GM12878 (cell line): Measurements from ENCODE around the gene EHBP1L1. TPM values are rescaled to one million over a fixed set of nuclear protein-coding genes. Genes with fewer than 3 reads are reported as not detected.

Source experiments
- ATAC-seq: fragments of 200-7000 bp; cut with Tn5 transposase; 3 replicates; pipeline ENCODE4 v1.9.1; 2020; ENCODE audit warnings: mild to moderate bottlenecking, moderate library complexity
- BruUV-seq: library from RNA; stranded (reverse); fragments of 400-500 nt; replicated peaks from 2 replicates; lab custom pipeline; 2021; lab: Mats Ljungman, UMichigan
- CTCF ChIA-PET: fragments of 300-600 bp; sonication (Branson Sonifier 250); formaldehyde crosslinking; extraction: SDS; loops from one replicate; lab custom pipeline; 2021; ENCODE audit warnings: inconsistent platforms; lab: Yijun Ruan, JAX
- POLR2A ChIA-PET: fragments of 350-600 bp; formaldehyde crosslinking; extraction: SDS; loops from one replicate; lab custom pipeline; 2021; ENCODE audit warnings: inconsistent platforms; lab: Charles Lee
- RAD21 ChIA-PET: fragments of 300-600 bp; sonication (Branson Sonifier 250); formaldehyde crosslinking; loops from one replicate; lab custom pipeline; 2023; ENCODE audit warnings: antibody characterized with exemption; ENCODE audit not compliant: unreplicated experiment; lab: Charles Lee
- SMC1A ChIA-PET: fragments of 300-600 bp; sonication (Branson Sonifier 250); formaldehyde crosslinking; loops from one replicate; lab custom pipeline; 2023; ENCODE audit not compliant: unreplicated experiment, uncharacterized antibody; lab: Charles Lee
- DNase-seq: peaks from one replicate; pipeline ENCODE4 v3.0.0-alpha.2; 2011; ENCODE audit warnings: low read depth, low spot score
- FAIRE-seq: peaks from 3 replicates; lab custom pipeline; 2011; peaks lifted over from hg19 to GRCh38; lab: Jason Lieb, UNC
- H2AFZ ChIP-seq: 2 replicates; pipeline ENCODE4 v1.6.0; 2011; ENCODE audit warnings: low read depth, low read length, control low read depth; ENCODE audit not compliant: control insufficient read depth
- H3K27ac ChIP-seq: 2 replicates; pipeline ENCODE4 v1.5.1; 2011; ENCODE audit warnings: control low read depth; ENCODE audit not compliant: control insufficient read depth, insufficient read depth
- H3K27me3 ChIP-seq, 2 experiments: replicated peaks in 1 of 2; 2 replicates each; pipeline versions ENCODE4 v1.6.0 to v1.6.1; 2011; ENCODE audit warnings: low read length in 1 of 2; ENCODE audit not compliant: control insufficient read depth in 2 of 2, insufficient read depth in 2 of 2
- H3K36me3 ChIP-seq, 2 experiments: 2 replicates each; pipeline ENCODE4 v1.5.1; 2011; ENCODE audit warnings: low read length in 1 of 2; ENCODE audit not compliant: control insufficient read depth in 2 of 2, insufficient read depth in 2 of 2
- H3K4me1 ChIP-seq: 2 replicates; pipeline ENCODE4 v1.6.1; 2011; ENCODE audit warnings: mild to moderate bottlenecking, low read length, moderate library complexity, mixed read lengths; ENCODE audit not compliant: control insufficient read depth, insufficient read depth
- H3K4me2 ChIP-seq: 2 replicates; pipeline ENCODE4 v1.6.0; 2011; ENCODE audit warnings: control low read depth; ENCODE audit not compliant: control insufficient read depth, insufficient read depth
- H3K4me3 ChIP-seq: fragments of 200-600 bp; sonication (generic); 2 replicates; pipeline ENCODE4 v1.5.1; 2016
- H3K79me2 ChIP-seq: 2 replicates; pipeline ENCODE4 v1.6.0; 2011; ENCODE audit warnings: low read length; ENCODE audit not compliant: control insufficient read depth, insufficient read depth
- H3K9ac ChIP-seq: 2 replicates; pipeline ENCODE4 v1.8.0; 2011; ENCODE audit warnings: low read length, control low read depth, mixed read lengths; ENCODE audit not compliant: control insufficient read depth, insufficient read depth
- H3K9me3 ChIP-seq: replicated peaks from 3 replicates; pipeline ENCODE4 v1.5.1; 2011; ENCODE audit warnings: mild to moderate bottlenecking, low read length; ENCODE audit not compliant: control insufficient read depth, insufficient read depth
- H4K20me1 ChIP-seq: 2 replicates; pipeline ENCODE4 v1.6.0; 2011; ENCODE audit not compliant: control insufficient read depth, insufficient read depth
- RFX5 ChIP-seq: IDR thresholded peaks from 2 replicates; pipeline ENCODE4 v1.6.1; 2011; ENCODE audit warnings: low read depth, low read length, improper control_type of control experiment
- TCF12 ChIP-seq: IDR thresholded peaks from 2 replicates; pipeline ENCODE4 v1.6.1; 2011; ENCODE audit warnings: low read depth, mild to moderate bottlenecking, low read length
- WGBS: methylation state at CpG from one replicate; pipeline ENCODE4 v1.1.6; 2016; ENCODE audit warnings: low lambda C conversion rate; ENCODE audit not compliant: insufficient replicate concordance, insufficient coverage; ENCODE audit errors: missing lambda C conversion rate; 5-methylcytosine and 5-hydroxymethylcytosine counted together
- in situ Hi-C: fragments of 300-500 bp; cut with MboI; formaldehyde crosslinking; loops from 9 replicates; pipeline ENCODE4 v1.14.3; 2018; ENCODE audit warnings: mixed read lengths
- intact Hi-C: fragments of 100-400 bp; cut with micrococcal nuclease; formaldehyde crosslinking; loops from one replicate; pipeline ENCODE4 v1.14.2; 2022; ENCODE audit not compliant: unreplicated experiment
- polyA plus RNA-seq, 11 experiments: library from polyadenylated mRNA; depleted of rRNA in 4 of 11; unstranded in 6 of 11; stranded (reverse) in 5 of 11; fragments of >200 nt; fragmentation: Nextera tagmentation in 4 of 11; fragmentation: Illumina TruSeq in 1 of 11; extraction: Ambion mirVana in 4 of 11; extraction: Trizol in 1 of 11; gene quantifications; 1 replicate in 1 of 11; 2 replicates in 10 of 11; pipeline versions ENCODE4 v1.2.1 to v1.2.3, GENCODE V29; 2011 to 2016; ENCODE audit warnings: inconsistent platforms in 2 of 11, missing spikeins in 2 of 11, low read depth in 1 of 11
- total RNA-seq, 4 experiments: library from RNA; depleted of rRNA in 3 of 4; stranded (reverse); fragments of >200 nt in 3 of 4; fragmentation: Illumina TruSeq in 1 of 4; extraction: Trizol in 1 of 4; gene quantifications; 2 replicates each; pipeline versions ENCODE4 v1.2.1 to v1.2.3, GENCODE V29; 2013 to 2021
- TF ChIP-seq, protein P1 (sequence below): fragments of 450-650 bp; IDR thresholded peaks from 2 replicates; pipeline ENCODE4 v1.6.1; 2018; ENCODE audit warnings: borderline replicate concordance, mild to moderate bottlenecking; ENCODE audit not compliant: partially characterized antibody

EHBP1L1 gene
- total and polyA plus RNA-seq, 10 of the 15 experiments (the other 5 are each of a cell fraction or from before 2014, with no cell fraction given), result 0.06 to 99.4 (median 32.7) TPM

DNA sequence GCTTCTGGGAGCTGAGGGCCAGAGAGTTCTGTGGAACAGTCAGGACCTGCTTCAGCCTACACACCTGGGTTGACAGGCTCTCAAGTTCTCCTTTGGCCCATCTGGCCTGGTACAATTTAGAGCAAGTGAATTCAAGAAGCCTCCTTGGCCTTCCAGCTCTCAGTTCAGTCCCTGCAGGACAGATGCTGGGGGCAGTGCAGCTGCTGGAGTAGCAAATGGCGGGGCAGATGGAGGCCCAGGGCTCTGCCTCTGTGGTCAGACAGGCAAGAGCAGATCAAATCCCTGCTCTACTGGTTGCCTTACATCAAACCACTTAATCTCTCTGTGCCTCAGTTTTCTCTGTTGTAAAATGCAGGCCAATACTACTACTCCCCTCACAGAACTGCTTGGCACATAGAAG is 28.4 kb downstream of the EHBP1L1 start:
- Histone ChIP-seq H3K36me3 (peaks cover 18 to 28% of the 10 kb centered on the region in 2 experiments; a peak in 3 of 4 replicates), H2AFZ (no peak overlapping the region), H3K79me2 (no peaks in the 10 kb centered on the region), H3K9me3 (no peaks in the 10 kb centered on the region), H4K20me1 (no peaks in the 10 kb centered on the region), H3K4me1 (no peaks in the 10 kb centered on the region), H3K27ac (no peak overlapping the region), H3K4me2 (no peak overlapping the region), H3K9ac (no peak overlapping the region), H3K4me3 (no peak overlapping the region), H3K27me3 (no peaks in the 10 kb centered on the region)
- ATAC-seq (no peak), FAIRE-seq (no peak), DNase-seq (no peak)
- SMC1A ChIA-PET, result interaction anchor here (1.9 kb wide), 1 partner anchor 11 kb away, joined by 6 read pairs; no protein-coding TSS in a partner anchor
- WGBS, result 100% methylated on average over 1 of the region's 1 CpG
- BruUV-seq, result no TSS peak
- POLR2A ChIA-PET, result interaction anchor here (0.6 to 1.4 kb wide), 6 partner anchors 9 to 34 kb away, joined by 3 to 5 read pairs (median 3); partner anchors contain the start of genes PCNX3 and ZNRD2
- no peak for TF ChIP-seq RFX5
- TF ChIP-seq, protein P1, sequence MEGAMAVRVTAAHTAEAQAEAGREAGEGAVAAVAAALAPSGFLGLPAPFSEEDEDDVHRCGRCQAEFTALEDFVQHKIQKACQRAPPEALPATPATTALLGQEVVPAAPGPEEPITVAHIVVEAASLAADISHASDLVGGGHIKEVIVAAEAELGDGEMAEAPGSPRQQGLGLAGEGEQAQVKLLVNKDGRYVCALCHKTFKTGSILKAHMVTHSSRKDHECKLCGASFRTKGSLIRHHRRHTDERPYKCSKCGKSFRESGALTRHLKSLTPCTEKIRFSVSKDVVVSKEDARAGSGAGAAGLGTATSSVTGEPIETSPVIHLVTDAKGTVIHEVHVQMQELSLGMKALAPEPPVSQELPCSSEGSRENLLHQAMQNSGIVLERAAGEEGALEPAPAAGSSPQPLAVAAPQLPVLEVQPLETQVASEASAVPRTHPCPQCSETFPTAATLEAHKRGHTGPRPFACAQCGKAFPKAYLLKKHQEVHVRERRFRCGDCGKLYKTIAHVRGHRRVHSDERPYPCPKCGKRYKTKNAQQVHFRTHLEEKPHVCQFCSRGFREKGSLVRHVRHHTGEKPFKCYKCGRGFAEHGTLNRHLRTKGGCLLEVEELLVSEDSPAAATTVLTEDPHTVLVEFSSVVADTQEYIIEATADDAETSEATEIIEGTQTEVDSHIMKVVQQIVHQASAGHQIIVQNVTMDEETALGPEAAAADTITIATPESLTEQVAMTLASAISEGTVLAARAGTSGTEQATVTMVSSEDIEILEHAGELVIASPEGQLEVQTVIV, result no peak
- no peak for TF ChIP-seq TCF12
- RAD21 ChIA-PET, result interaction anchor here (0.5 to 0.7 kb wide), 2 partner anchors 28 to 460 kb away, joined by 3 read pairs; no protein-coding TSS in a partner anchor
- intact Hi-C loops, result no loop called here
- CTCF ChIA-PET, result interaction anchor here (0.6 to 1.5 kb wide), 5 partner anchors 9 to 275 kb away, joined by 3 to 8 read pairs (median 4); partner anchors contain the start of genes KCNK7 and PCNX3
- in situ Hi-C loops, result no loop called here
